ENCODE measurements around the gene WDR27.

DNA sequence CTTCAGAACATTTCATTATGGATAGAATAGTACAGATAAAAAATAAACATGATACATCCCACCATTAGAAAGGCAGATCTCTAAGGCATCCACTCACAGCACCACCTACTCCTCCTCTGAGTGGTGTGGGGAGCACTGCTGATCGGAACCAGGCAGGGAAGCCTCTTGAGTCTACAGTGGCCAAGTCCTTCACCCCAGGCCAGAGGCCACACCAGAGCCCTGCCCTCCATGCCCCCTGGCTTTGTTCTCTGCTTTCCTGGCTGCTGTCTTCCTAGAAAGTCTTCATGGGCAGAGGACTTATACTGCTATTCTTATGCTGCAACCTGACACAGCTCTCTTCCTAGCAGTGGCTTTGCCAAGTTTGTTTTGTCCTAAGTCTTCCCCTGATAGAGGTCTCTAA, 246.4 kb downstream of the WDR27 start:
- TF ChIP-seq CTCF (IDR thresholded peaks at IDR 0.05; ENCODE audit: poor library complexity, severe bottlenecking): no peak
- no peak for TF ChIP-seq EZH2 (IDR thresholded peaks at IDR 0.05; ENCODE audit: borderline replicate concordance, insufficient read depth, low read length, poor library complexity, severe bottlenecking)
- TF ChIP-seq POLR2AphosphoS5 (IDR thresholded peaks at IDR 0.05): no peak
- no peak for TF ChIP-seq EP300 (conservative IDR thresholded peaks at IDR 0.05; ENCODE audit: poor library complexity, severe bottlenecking)
- TF ChIP-seq SMC3 (conservative IDR thresholded peaks at IDR 0.05; ENCODE audit: poor library complexity): no peak
- TF ChIP-seq TAF1 (IDR thresholded peaks at IDR 0.05; ENCODE audit: low read depth): no peak
- no peak for TF ChIP-seq MXI1 (conservative IDR thresholded peaks at IDR 0.05; ENCODE audit: poor library complexity, severe bottlenecking)
- no peak for TF ChIP-seq RAD21 (conservative IDR thresholded peaks at IDR 0.05)

Measured in neural cell (in vitro differentiated cells).